ENCODE data around the gene MAML1.
"Not testable (repeated sequence)": the region's sequence is repeated elsewhere in the genome, so short reads cannot be mapped to it uniquely, and the experiment has no call there.

MAML1 gene

GRCh38 chr5:179732412-179732917, at the start of gene MAML1:
MAML1 (plus strand) TSS chr5:179732822; CDS start chr5:179733113, 291 bp downstream.
- peak; percentile 98 to 99 for DNase-seq (ENCODE audit: low read depth in 2 of 2)

GRCh38 chr5:179689212-179689611, 43.4 kb upstream of the MAML1 start:
- DNase-seq (ENCODE audit: low read depth in 2 of 2): not testable (repeated sequence)

GRCh38 chr5:179694561-179694960, 38.1 kb upstream of the MAML1 start:
- no peak for DNase-seq (ENCODE audit: low read depth in 2 of 2)

- DNase-seq (ENCODE audit: low read depth in 2 of 2): no peak
Measured at GRCh38 chr5:179696603-179697002, 36.0 kb upstream of the MAML1 start.

GRCh38 chr5:179697108-179697507, 35.5 kb upstream of the MAML1 start:
- DNase-seq (ENCODE audit: low read depth in 2 of 2): no peak

- DNase-seq (ENCODE audit: low read depth in 2 of 2): not testable (repeated sequence)
Measured at GRCh38 chr5:179697543-179697942, 35.1 kb upstream of the MAML1 start.

- DNase-seq (ENCODE audit: low read depth in 2 of 2): peak; percentile 98 to 99
Measured at GRCh38 chr5:179697993-179698934, 34.4 kb upstream of the MAML1 start.

- DNase-seq (ENCODE audit: low read depth in 2 of 2): no peak
Measured at GRCh38 chr5:179698935-179699615, 33.5 kb upstream of the MAML1 start, which contains the start of gene CANX. CANX (plus strand) TSS chr5:179698967; CDS start chr5:179705682, 6,715 bp downstream.

GRCh38 chr5:179699616-179700237, 32.9 kb upstream of the MAML1 start:
- no peak for DNase-seq (ENCODE audit: low read depth in 2 of 2)

GRCh38 chr5:179700401-179700918, 32.2 kb upstream of the MAML1 start:
- no peak for DNase-seq (ENCODE audit: low read depth in 2 of 2)

- DNase-seq (ENCODE audit: low read depth in 2 of 2): no peak
Measured at GRCh38 chr5:179716286-179716685, 16.3 kb upstream of the MAML1 start.

- no peak for DNase-seq (ENCODE audit: low read depth in 2 of 2)
Measured at GRCh38 chr5:179720222-179720621, 12.4 kb upstream of the MAML1 start.

- DNase-seq (ENCODE audit: low read depth in 2 of 2): no peak
Measured at GRCh38 chr5:179724163-179724562, 8.5 kb upstream of the MAML1 start.

GRCh38 chr5:179727106-179727505, 5.5 kb upstream of the MAML1 start:
- DNase-seq (ENCODE audit: low read depth in 2 of 2): no peak

- no peak for DNase-seq (ENCODE audit: low read depth in 2 of 2)
Measured at GRCh38 chr5:179729303-179729702, 3.3 kb upstream of the MAML1 start.

- DNase-seq (ENCODE audit: low read depth in 2 of 2): no peak
Measured at GRCh38 chr5:179729727-179730126, 2.9 kb upstream of the MAML1 start.

- DNase-seq (ENCODE audit: low read depth in 2 of 2): no peak
Measured at GRCh38 chr5:179730356-179730755, 2.3 kb upstream of the MAML1 start.

GRCh38 chr5:179730852-179731251, 1.8 kb upstream of the MAML1 start:
- no peak for DNase-seq (ENCODE audit: low read depth in 2 of 2)

- no peak for DNase-seq (ENCODE audit: low read depth in 2 of 2)
Measured at GRCh38 chr5:179731791-179732411, 721 bp upstream of the MAML1 start.

- no peak for DNase-seq (ENCODE audit: low read depth in 2 of 2)
Measured at GRCh38 chr5:179732918-179733771, 523 bp downstream of the MAML1 start.

All from stimulated activated CD8-positive, alpha-beta memory T cell treated with anti-CD3 and anti-CD28 coated beads, Interleukin-15, amount 100 ng/mL, for 4 hours (primary cell).